Measurements from ENCODE around the gene AKAP8L.
A peak's percentile ranks its signal among the peaks of the same experiment; 100 is the strongest.
"Not testable (repeated sequence)": the region's sequence is repeated elsewhere in the genome, so short reads cannot be mapped to it uniquely, and the experiment has no call there.

The AKAP8L gene

DNA sequence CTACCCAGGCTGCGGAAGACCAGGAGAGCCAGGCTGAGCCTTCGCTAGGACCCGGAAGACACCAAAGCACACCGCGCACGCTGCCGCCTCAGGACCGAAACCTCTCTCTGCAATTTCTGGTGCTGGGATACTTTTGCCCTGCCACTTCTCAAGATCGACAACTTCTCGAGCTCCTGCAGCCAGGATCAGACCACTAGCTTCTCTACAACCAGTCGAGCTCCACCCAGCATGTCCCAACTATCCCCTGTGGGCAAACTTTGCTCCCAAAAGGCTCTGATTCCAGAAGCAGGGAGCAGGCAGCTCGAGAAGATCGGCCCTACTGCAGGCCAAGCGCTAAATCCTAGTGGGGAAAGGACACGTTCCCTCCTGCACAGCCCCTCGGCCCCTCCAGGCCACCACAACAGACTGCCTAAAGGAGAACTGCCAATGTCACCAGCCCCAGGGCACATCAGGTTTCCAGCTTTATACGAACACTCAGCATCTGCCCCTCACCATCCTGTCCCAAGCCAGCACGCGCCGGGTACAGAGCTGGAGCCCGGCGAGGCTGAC, 40.2 kb downstream of the AKAP8L start:
- peak; percentile 27 for DNase-seq

DNA sequence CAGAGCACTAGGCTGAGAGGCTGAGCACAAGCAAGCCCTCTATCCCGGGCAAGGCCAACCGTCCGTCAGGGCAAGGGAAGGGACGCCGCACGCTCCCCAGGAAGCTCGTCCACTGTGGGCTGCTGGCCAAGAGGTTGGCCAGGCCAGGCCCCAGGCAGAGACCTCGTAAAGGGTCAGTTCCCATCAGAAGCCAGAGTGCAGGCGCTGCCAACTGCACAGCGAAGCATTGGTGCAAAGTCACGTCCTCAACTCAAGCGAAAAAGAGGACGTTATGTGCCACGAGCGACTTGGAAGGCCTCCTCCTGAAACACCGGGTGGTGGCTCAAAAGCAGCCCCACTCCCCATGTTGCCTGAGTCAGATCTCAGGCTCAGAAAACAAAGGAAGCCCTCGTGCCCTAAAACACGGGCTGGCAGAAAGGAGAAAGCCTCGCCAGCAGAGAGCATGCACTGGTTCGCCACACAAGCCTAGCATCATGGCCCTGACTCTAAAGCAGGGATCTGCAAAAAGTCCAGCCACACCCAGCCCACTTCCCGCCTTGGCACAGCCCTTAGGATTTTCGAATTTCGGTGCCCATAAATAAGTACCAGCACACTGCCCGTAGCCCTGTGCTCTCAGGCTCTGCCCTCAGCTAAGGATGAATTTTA, 43.9 kb downstream of the AKAP8L start:
- no peak for DNase-seq

DNA sequence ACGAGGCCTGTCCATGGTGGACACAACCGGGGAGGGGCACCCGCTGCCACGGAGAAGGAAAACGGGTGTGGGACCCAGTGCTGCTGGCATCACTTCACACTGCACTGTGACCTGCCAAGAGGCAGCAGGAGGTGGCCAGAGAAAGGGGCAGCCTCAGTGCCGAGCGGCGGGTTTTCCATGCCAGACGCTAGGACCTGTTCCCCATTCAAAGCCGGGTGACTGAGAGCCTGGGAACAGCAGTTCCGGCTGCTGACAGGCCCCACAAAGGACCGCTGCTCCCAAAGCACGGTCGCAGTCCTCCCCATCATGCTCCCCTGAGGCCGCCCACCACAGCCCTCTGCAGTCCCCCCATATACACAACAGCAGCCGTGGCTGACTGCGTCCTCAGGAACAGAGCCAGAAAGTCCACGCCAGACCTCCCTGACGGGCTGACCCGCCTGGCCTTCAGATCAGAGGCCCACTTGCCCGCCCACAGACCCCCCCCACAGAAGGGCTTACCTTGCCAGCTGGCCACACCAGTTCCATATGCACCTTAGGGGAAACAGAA, 44.6 kb downstream of the AKAP8L start:
- no peak for DNase-seq

DNA sequence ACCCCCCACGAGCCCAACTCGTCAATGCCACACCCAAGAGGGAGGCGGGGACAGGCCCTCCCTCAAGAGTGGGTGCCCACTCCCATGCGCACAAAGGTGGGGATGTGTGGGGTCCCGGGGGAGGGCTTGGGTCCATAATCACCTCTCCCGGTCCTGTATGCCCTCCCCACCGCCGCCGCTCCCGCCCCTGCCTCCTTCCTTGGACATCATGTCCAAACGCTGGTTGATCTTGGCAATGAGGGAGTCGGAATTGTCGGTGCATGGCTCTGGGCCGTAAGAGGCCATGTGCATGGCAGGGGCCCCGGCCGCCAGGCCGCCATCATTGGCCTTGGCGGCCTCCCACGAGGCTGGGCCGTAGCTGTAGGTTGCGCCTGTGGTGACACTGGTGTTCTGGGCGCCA, 45.1 kb downstream of the AKAP8L start:
- no peak for DNase-seq

DNA sequence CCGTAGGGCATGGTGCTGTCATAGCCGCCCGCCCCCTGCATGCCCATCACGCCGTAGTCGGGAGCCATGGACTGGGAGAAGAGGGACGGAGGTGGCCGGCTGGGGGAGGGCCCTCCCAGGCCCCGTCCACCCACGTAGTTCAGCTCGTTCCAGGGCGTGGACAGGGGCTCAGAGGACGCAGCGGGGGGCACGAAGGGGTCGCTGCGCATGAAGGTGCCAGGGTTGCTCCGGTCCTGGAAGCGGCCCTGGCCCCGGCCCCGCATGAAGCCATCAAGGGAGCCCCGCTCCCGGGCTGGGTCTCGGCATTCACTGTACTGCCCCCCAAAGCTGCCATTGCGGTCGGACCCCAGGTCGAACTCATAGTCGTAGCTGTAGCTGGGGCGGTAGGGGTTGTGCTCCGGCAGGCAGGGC, 45.9 kb downstream of the AKAP8L start:
- DNase-seq = no peak

DNA sequence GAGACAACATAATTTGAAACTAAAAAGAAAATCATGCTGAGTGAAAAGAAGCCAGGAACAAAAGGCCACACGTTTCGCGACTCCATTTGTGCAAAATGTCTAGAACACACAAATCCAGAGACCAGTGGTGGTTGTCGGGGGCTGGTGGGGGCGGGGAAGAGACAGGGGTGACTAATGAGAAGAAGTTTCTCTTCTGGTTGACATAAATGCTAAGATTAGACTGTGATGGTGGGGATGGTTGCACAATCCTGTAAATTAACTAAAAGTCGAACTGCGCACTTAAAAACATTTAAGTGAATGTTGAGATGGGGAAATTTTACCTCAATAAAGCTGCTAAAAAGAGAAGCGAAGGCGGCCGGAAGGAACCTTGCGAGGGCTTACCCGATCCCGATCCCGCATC, 46.3 kb downstream of the AKAP8L start:
- no peak for DNase-seq

DNA sequence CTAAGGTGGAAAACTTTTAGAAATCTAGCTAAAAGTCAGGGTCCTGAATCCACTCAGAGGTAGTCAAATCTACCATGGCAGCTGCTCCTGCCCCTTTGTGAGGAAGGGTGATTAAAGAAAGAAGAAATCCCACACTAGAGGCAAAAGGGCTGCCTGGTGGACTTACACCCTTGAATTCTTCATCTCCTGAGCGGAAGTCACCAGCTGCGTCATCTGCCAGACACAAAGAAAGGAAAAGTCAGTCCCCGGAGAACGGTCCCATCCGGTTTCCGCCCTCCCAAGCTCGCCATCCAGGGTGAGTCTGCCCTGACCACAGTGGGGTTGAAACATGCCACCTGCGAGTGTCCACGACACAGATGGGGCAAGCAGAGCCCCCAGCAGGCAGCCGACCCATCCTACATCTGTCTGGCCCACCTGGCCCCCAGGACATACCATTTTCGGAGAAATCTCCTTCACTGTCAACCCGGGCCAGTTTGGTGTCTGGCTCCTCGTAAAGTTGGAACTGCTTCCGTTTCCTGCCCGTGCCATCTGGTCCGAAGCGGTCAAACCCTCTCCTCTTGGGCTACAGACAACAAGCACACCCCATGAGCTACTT, 46.9 kb downstream of the AKAP8L start:
- DNase-seq = no peak

DNA sequence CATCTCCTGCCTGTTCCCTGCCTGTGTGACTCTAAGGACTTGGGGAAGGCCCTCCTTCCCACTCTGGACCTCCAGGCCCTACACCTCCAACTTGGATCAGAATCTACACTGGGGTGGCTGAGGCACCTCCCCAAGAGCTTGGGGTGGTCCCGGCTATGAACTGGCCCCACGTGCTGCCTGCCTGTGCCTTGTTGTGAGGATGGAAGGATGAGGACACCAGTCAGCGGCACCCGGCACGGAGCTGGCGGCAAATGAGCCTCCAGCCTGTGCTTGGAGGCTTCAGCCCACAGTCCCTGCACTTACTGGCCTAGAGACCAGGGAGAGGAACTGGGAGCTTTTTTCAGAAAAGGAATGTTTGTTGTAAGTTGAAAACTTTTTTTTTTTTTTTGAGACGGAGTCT, 47.7 kb downstream of the AKAP8L start:
- DNase-seq = no peak

DNA sequence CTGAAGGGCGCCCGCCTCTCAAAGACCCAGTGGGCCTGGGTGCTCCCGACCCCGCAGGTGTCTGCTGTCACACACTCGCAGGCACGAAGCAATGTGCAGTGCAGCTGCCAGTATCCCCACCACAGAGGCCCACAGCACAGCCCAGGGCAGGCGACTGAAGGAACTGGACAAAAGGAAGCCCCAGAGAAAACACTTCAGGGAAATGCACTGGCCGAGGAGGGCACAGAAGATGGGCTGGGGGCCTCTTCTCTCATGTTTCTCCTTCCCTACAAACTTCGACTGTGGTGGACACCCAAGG, 49.2 kb downstream of the AKAP8L start:
- DNase-seq = no peak

DNA sequence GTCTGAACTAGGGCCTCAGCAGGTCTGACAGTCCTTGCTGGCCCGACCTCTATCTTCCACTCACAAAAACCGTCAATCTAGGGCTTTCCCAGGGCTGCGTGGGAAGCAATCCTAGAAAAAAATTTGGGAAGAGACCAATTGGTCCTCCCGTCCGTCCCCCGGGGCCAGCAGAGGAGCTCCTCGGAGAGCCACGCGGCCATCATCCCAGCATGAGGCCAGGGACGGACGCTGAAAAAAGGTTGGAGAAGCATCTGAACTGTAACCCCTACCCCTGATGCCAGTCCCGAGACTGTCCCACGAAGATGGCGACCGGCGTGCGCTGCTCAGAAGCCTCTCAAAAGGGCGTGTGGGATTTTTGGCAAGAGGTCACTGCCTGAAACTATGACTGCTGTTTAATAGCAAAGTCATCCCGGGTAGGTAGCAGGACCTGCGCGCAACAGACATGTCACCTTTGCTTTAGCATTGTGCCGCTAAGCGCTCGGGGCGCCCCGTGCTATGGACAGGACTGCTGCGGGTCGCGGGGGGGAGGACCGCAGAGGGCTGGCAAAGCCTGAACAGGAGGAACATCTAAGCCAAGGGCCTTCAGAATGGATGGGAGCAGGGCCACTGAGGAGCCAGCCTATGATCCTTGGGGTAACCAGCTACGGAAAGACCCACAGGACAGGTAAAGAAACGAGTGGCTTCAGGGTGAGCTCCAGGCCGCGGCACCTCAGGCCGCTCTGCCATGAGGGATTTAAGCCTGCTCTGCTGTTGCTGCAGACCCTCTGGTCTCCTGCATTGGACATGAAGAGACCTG, 49.8 kb downstream of the AKAP8L start:
- DNase-seq = no peak

DNA sequence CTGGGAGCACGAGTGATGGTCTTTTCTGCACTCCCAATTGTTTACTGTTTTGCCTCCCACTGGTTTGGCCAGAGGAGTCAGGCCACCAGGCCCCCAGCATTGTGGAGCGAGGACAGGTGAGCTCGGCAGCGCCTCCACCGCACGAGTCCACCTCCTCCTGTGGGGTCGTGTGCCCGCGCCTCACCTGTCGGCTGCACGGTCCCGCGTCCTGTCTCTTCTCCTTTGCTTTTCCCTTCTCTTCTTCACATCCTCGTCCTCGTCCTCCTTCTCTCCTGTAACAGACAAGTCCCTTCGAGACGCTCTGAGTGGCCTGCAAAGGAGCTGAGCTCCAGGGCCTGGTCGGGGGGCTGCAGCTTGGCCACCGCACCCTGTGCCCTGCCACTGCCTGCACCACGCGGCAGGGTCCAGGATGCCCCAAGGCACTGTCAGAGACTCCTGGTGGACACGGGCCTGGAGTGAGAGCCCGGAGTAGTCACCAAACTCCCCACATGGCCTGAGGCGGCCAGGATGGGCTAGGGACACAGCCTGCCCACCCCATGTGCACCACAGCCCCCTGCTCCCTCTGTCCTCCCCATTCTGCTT, 50.6 kb downstream of the AKAP8L start:
- DNase-seq = no peak

DNA sequence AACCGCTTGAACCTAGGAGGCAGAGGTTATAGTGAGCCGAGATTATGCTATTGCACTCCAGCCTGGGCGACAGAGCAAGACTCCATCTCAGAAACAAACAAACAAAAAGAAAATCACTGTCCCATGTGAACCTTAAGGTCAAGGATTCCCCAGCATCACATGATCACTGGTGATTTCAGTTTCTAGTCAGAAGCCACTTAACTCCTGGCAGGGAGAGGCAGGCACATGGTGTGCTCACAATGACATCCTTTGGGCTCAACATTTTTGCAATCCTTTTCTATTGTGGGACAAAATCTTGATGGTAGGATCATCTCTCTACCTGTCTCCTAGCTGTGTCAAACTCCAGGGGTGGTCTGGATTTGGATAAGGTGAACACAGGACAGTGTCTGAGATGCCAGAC, 51.3 kb downstream of the AKAP8L start:
- no peak for DNase-seq

DNA sequence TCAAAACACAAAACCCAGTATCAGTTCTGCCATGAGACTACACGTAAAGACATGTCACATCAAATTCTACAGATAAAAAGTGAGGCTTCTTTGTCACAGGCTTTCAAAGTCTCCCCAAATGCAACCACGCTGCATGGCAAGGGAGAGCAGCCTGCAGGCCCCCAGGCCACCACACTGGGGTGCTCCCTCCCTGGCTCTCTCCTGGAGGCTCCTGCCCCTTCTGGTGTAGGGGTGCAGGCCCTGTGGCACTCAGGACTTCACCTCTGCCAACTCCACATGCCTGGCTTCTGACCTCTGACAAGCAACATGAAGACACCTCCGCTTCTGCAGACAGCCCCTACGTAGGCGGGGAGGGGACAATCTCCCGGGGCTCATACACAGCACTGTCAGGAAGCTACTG, 53.5 kb downstream of the AKAP8L start:
- DNase-seq = no peak

DNA sequence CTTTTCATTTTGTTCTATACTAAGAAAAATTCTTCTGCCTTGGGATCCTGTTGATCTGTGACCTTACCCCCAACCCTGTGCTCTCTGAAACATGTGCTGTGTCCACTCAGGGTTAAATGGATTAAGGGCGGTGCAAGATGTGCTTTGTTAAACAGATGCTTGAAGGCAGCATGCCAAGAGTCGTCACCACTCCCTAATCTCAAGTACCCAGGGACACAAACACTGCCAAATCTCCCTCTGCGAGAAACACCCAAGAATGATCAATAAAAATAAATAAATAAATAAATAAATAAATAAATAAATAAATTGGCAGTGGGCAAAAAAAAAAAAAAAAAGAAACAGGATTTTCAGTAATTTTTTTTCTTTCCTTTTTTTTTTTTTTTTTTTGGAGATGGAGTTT, 55.0 kb downstream of the AKAP8L start:
- DNase-seq = not testable (repeated sequence)

DNA sequence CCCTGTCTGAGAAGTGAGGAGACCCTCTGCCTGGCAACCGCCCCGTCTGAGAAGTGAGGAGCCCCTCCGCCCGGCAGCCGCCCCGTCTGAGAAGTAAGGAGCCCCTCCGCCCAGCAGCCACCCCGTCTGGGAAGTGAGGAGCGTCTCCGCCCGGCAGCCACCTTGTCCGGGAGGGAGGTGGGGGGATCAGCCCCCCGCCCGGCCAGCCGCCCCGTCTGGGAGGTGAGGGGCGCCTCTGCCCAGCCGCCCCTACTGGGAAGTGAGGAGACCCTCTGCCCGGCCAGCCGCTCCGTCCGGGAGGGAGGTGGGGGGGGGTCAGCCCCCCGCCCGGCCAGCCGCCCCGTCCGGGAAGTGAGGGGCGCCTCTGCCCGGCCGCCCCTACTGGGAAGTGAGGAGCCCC, 55.7 kb downstream of the AKAP8L start:
- DNase-seq = not testable (repeated sequence)

DNA sequence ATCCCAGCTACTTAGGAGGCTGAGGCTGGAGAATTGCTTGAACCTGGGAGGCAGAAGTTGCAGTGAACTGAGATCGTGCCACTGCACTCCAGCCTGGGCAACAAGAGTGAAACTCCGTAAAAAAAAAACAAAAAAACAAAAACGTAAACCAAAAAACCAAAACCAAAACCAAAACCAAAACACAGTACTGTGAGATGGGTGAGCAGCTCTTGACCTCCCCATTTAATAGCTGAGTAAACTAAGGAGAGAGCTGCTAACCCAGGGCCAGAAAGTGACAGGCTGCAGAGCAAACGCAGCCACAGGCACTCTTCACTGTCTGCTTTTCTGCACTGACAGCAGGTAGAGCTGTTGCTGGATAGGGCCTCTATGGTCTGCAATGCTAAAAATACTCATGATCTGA, 58.8 kb downstream of the AKAP8L start:
- not testable (repeated sequence) for DNase-seq

DNA sequence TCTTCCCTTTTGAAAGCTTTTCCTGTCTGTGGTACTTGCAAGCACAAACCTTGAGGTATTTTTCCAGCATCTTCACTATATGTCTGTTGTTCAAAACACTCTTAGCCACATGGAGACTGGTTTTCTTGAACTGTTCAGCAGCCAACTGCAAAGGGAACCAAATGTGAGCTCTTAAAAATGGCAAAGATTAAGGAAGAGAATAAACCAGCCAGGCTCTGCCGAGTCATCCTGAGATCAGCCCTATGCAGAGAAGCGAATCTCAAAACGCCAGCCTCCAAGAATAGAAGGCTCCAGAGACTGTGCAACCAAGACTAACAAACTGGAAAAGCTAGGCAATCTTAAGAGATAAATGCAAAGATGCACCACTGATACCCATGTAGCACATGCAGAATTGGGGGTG, 59.9 kb downstream of the AKAP8L start:
- no peak for DNase-seq

DNA sequence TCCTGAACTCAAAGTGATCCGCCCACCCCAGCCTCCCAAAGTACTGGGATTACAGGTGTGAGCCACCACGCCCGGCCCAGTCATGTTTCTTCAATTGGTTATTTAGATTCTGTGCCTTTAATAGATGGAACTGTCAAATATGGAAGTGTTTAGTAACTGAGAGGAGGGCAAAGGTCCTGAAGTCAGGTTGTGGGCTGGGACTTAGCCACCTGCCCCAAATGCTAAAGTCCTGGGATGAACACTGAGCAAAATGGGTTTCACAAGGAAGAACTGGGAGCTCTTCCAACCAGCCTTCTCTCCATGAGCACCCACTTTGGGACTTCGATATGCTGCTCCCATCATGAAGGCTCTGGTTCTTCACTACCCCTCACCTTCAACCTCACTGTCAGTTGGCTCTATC, 60.9 kb downstream of the AKAP8L start:
- no peak for DNase-seq

DNA sequence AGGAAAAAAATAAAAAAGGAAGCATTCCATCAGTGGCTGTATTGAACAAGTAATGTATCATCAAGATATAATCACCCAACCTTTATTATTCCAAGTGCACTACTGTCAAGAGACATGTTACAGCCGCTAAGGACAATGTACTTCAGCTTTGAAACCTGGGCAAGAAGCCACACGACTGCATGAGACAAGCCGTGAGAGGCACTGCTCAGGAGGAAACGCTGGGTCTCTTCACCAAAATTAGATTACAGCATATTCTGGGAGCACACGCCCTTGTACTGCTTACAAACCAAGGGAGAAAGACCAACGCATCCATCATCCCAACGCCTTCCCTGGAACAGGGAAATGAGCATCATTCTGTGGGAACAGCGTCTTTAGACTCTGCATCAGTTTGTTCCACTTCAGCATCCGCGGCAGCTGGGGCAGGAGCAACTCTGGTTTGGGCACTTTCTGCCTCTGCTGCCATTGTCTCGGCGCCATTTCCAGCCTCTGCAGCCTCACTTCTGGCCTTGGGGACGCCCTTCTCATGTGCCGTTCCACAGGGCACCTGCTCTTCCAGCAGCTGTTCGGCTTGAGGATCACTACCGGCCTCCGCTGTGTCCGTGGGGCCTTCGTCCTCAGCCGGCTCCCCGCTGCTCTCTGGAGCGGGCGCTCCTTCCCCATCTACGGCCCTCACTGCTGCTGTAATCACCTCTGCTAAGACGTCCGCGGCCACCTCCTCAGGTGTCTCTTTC, 64.1 kb downstream of the AKAP8L start:
- no peak for DNase-seq

DNA sequence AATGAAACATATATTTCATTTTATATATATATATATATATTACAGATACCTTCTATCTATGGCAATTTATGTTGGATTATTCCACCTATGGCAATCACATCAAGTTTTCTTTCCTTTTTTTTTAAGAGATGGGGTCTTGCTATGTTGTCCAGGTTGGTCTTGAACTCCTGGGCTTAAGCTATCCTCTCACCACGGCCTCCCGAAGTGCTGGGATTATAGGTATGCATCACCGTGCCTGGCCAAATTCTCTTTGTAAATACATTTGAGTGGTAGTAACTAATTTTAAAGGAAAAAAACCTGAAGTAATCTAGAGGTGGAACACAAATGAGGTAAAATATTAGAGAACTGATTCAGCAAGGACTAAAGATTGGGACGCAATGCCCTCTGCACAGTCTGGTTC, 64.9 kb downstream of the AKAP8L start:
- no peak for DNase-seq

DNA sequence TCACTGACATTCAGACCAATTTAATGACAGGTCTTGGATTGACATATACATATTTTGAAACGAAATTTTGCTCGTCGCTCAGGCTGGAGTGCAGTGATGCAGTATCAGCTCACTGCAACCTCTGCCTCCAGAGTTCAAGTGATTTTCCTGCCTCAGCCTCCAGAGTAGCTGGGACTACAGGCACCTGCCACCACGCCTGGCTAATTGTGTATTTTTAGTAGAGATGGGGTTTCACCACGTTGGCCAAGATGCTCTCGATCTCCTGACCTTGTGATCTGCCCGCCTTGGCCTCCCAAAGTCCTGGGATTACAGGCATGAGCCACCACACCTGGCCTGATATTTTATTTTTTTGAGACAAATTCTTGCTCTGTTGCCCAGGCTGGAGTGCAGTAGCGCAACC, 66.3 kb downstream of the AKAP8L start:
- not testable (repeated sequence) for DNase-seq

DNA sequence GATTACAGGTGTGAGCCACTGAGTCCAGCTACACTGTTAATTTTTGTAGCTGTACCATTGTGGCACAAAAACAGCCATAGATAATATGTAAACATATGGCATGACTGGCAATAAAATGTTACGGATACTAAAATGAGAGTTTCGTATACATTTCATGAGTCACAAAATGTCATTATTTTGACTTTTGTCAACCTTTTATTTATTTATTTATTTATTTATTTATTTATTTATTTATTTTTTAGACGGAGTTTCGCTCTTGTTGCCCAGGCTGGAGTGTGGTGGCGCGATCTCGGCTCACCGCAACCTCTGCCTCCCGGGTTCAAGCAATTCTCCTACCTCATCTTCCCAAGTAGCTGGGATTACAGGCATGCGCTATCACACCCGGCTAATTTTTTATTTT, 77.5 kb downstream of the AKAP8L start:
- not testable (repeated sequence) for DNase-seq

DNA sequence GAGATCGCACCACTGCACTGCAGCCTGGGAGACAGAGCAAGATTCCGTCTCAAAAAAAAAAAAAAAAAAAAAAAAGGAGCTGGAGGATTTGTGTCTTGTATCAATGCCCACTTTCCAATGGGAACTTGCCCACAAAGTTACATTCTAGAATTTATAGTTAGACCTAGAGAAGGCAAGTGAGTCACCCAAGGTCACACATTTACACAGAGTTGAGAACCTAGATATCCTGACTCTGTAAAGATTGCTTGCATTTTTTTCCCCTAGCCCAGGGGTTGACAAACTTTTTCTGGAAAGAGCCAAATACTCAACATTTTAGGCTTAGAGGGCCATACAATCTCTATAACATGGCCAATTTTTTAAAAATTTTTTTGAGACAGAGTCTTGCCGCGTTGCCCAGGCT, 78.7 kb downstream of the AKAP8L start:
- no peak for DNase-seq

All from activated T-cell treated with anti-CD3 and anti-CD28 coated beads for 4 hours (primary cell).